Gastrocnemius medialis (tissue), 4 donors: ENCODE data around the gene HHEX.

Experiments
- CTCF ChIP-seq, 5 experiments: fragments of 450-650 bp in 3 of 5; fragments of 200-600 bp in 2 of 5; sonication (generic) in 2 of 5; IDR thresholded peaks in 4 of 5; conservative IDR thresholded peaks in 1 of 5; 1 replicate in 4 of 5; 2 replicates in 1 of 5; pipeline ENCODE4 v1.5.1; 2016 to 2019; ENCODE audit warnings: antibody characterized with exemption in 5 of 5, mild to moderate bottlenecking in 3 of 5, moderate library complexity in 3 of 5
- POLR2A ChIP-seq, 2 donors: fragments of 450-650 bp; IDR thresholded peaks; one replicate each; pipeline ENCODE4 v1.6.1; 2017; ENCODE audit warnings: antibody characterized with exemption in 2 of 2, mild to moderate bottlenecking in 2 of 2, moderate library complexity in 2 of 2

GRCh38 chr10:92727141-92727540 lies 37.4 kb downstream of the HHEX start:
- no peak for TF ChIP-seq CTCF (IDR thresholded peaks at IDR 0.05 in 4 of 5, conservative IDR thresholded peaks at IDR 0.05 in 1 of 5)
- TF ChIP-seq POLR2A (IDR thresholded peaks at IDR 0.05) = no peak
